HepG2 (cell line): Measurements from ENCODE around the gene ATP8A2.

Experiments
- ATF4 ChIP-seq, 2 experiments: fragments of 450-650 bp in 1 of 2; sonication (generic) in 1 of 2; formaldehyde crosslinking; IDR thresholded peaks; 2 replicates each; pipeline versions ENCODE4 v1.5.0 to v1.8.0; 2020 to 2022; ENCODE audit warnings: mild to moderate bottlenecking in 1 of 2, missing genetic modification reagents in 1 of 2
- GRHL1 ChIP-seq: sonication (generic); formaldehyde crosslinking; conservative IDR thresholded peaks from 2 replicates; pipeline ENCODE4 v1.8.0; 2022; ENCODE audit warnings: missing genetic modification reagents
- HHEX ChIP-seq: IDR thresholded peaks from 2 replicates; pipeline ENCODE4 v1.6.1; 2016; ENCODE audit warnings: control low read depth
- MED1 ChIP-seq: sonication (generic); formaldehyde crosslinking; IDR thresholded peaks from 2 replicates; pipeline ENCODE4 v1.4.0; 2020; ENCODE audit warnings: missing genetic modification reagents
- POLR2A ChIP-seq, 2 experiments: IDR thresholded peaks; 2 replicates each; pipeline ENCODE4 v1.6.1; 2011; ENCODE audit warnings: low read depth in 2 of 2, low read length in 2 of 2, mild to moderate bottlenecking in 1 of 2, moderate library complexity in 1 of 2; ENCODE audit not compliant: insufficient read depth in 1 of 2
- RFX5 ChIP-seq: IDR thresholded peaks from 2 replicates; pipeline ENCODE4 v1.6.1; 2011; ENCODE audit warnings: low read depth, low read length, improper control_type of control experiment
- RNF2 ChIP-seq: fragments of 450-650 bp; conservative IDR thresholded peaks from 2 replicates; pipeline ENCODE4 v1.6.1; 2016; ENCODE audit warnings: low read depth
- SMC3 ChIP-seq: IDR thresholded peaks from 2 replicates; pipeline ENCODE4 v1.6.1; 2011; ENCODE audit warnings: low read length, improper control_type of control experiment
- ZNF282 ChIP-seq: fragments of 450-650 bp; IDR thresholded peaks from 2 replicates; pipeline ENCODE4 v1.6.1; 2018; ENCODE audit not compliant: partially characterized antibody
- TF ChIP-seq, protein P1 (sequence below): sonication (generic); formaldehyde crosslinking; IDR thresholded peaks from 2 replicates; pipeline ENCODE4 v1.5.0; 2020; ENCODE audit warnings: mild to moderate bottlenecking, missing genetic modification reagents, moderate library complexity

DNA sequence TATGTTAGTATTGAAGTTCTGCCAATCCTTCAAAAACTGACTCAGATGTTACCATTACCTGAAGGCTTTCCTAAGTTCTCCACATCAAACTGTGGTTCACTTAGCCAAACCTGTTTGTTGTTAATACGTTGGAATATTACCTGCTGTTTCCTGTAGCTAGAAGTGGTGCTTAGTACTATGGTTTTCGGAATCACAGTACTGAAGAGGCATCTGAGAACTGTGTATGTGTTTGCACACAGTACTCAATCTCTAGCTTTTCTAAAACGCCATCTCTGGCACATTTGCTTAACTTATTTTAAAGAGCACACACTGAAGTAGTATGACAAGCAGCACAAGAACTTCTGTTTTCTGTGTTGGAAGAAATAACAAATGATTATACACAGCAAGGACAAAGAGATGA lies 431.9 kb downstream of the ATP8A2 start:
- no peak for TF ChIP-seq MED1
- TF ChIP-seq RFX5, result no peak
- no peak for TF ChIP-seq RNF2
- TF ChIP-seq, protein P1, sequence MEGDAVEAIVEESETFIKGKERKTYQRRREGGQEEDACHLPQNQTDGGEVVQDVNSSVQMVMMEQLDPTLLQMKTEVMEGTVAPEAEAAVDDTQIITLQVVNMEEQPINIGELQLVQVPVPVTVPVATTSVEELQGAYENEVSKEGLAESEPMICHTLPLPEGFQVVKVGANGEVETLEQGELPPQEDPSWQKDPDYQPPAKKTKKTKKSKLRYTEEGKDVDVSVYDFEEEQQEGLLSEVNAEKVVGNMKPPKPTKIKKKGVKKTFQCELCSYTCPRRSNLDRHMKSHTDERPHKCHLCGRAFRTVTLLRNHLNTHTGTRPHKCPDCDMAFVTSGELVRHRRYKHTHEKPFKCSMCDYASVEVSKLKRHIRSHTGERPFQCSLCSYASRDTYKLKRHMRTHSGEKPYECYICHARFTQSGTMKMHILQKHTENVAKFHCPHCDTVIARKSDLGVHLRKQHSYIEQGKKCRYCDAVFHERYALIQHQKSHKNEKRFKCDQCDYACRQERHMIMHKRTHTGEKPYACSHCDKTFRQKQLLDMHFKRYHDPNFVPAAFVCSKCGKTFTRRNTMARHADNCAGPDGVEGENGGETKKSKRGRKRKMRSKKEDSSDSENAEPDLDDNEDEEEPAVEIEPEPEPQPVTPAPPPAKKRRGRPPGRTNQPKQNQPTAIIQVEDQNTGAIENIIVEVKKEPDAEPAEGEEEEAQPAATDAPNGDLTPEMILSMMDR (CRISPR knock-in tag), result no peak
- TF ChIP-seq GRHL1 (CRISPR knock-in tag), result no peak
- no peak for TF ChIP-seq POLR2A (IDR thresholded peaks at IDR 0.05; ENCODE audit: insufficient read depth in 1 of 2, low read depth in 2 of 2, low read length in 2 of 2)
- TF ChIP-seq ZNF282, result no peak
- no peak for TF ChIP-seq ATF4 (CRISPR knock-in tag; IDR thresholded peaks at IDR 0.05)
- no peak for TF ChIP-seq SMC3
- TF ChIP-seq HHEX (CRISPR knock-in tag), result no peak
